Osteocyte (in vitro differentiated cells): ENCODE measurements around the gene UBE2D3. TPM values are rescaled to one million over a fixed set of nuclear protein-coding genes. Genes with fewer than 3 reads are reported as not detected.

Source experiments
- DNase-seq: peaks from one replicate; pipeline ENCODE4 v3.0.0; 2021; ENCODE audit warnings: mixed read lengths; ENCODE audit not compliant: unreplicated experiment; ENCODE audit errors: extremely low spot score
- H3K27ac Mint-ChIP-seq: one replicate; pipeline ENCODE4 v1.8.0; 2021; ENCODE audit warnings: mild to moderate bottlenecking, mixed read lengths; ENCODE audit not compliant: unreplicated experiment
- H3K27me3 Mint-ChIP-seq: one replicate; pipeline ENCODE4 v1.8.0; 2021; ENCODE audit warnings: mixed read lengths; ENCODE audit not compliant: unreplicated experiment
- H3K36me3 Mint-ChIP-seq: one replicate; pipeline ENCODE4 v1.8.0; 2021; ENCODE audit warnings: mixed read lengths; ENCODE audit not compliant: unreplicated experiment
- H3K4me1 Mint-ChIP-seq: one replicate; pipeline ENCODE4 v1.8.0; 2021; ENCODE audit warnings: mixed read lengths; ENCODE audit not compliant: unreplicated experiment
- H3K4me3 Mint-ChIP-seq: one replicate; pipeline ENCODE4 v1.8.0; 2021; ENCODE audit warnings: mild to moderate bottlenecking, moderate library complexity, mixed read lengths; ENCODE audit not compliant: unreplicated experiment
- H3K9me3 Mint-ChIP-seq: one replicate; pipeline ENCODE4 v1.8.0; 2021; ENCODE audit warnings: mixed read lengths; ENCODE audit not compliant: unreplicated experiment
- CTCF ChIP-seq: fragments of 200-600 bp; sonication (generic); IDR thresholded peaks from 2 replicates; pipeline ENCODE4 v1.5.0; 2021; ENCODE audit warnings: antibody characterized with exemption, mild to moderate bottlenecking, moderate library complexity
- total RNA-seq: library from RNA; stranded (reverse); gene quantifications from 2 replicates; pipeline ENCODE4 v1.2.1, GENCODE V29; 2021

The UBE2D3 gene
- total RNA-seq, 1 donor from 2014 or later: 247 TPM

DNA sequence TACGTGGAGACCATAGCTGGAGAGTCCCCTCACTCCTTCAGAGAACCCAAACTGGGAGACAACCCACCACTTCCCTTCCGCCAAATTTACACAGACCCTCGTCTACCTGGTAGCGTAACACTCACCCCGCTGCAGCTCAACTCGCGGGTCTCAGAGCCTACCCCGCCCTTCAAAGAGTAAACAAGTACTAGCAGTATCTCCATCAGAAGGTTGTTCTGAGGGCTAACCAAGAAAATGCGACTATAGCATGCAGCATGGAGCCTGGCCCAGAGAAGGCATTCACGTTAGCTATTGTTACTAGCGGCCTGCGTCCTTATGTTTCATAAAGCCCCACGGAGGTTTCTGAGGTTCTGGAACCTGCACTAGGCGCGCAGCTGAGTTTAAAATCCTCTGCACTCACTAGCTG is 66.1 kb downstream of the UBE2D3 start:
- peak overlapping the region; percentile 62 for H3K27ac Mint-ChIP-seq
- H3K4me1 Mint-ChIP-seq: peaks cover 19% of the 10 kb centered on the region
- no peaks in the 10 kb centered on the region for H3K9me3 Mint-ChIP-seq
- peak overlapping the region; percentile 88 for H3K4me3 Mint-ChIP-seq
- DNase-seq: no peak
- no peak for TF ChIP-seq CTCF
- H3K36me3 Mint-ChIP-seq: no peaks in the 10 kb centered on the region
- no peaks in the 10 kb centered on the region for H3K27me3 Mint-ChIP-seq

GRCh38 chr4:102760645-102761295 is 66.6 kb downstream of the UBE2D3 start, which contains the start of gene MANBA:
MANBA (minus strand) TSS chr4:102760968; CDS start chr4:102760894, 74 bp downstream.
- no peaks in the 10 kb centered on the region for H3K9me3 Mint-ChIP-seq
- H3K27me3 Mint-ChIP-seq: no peaks in the 10 kb centered on the region
- peak; percentile 7 for TF ChIP-seq CTCF
- H3K4me1 Mint-ChIP-seq: peaks cover 19% of the 10 kb centered on the region
- peak; percentile 88 for DNase-seq
- H3K4me3 Mint-ChIP-seq: peak within 1 kb of the TSS; percentile 88
- H3K36me3 Mint-ChIP-seq: no peaks in the 10 kb centered on the region
- H3K27ac Mint-ChIP-seq: peak within 1 kb of the TSS; percentile 62

- Mint-ChIP-seq H3K27ac (peak overlapping the region; percentile 62), H3K27me3 (no peaks in the 10 kb centered on the region), H3K9me3 (peaks cover under 1% of the 10 kb centered on the region), H3K4me1 (peaks cover 19% of the 10 kb centered on the region), H3K36me3 (peaks cover under 1% of the 10 kb centered on the region), H3K4me3 (peak overlapping the region; percentile 88)
- DNase-seq: no peak
- no peak for TF ChIP-seq CTCF
Observed at GRCh38 chr4:102759831-102760644, 67.3 kb downstream of the UBE2D3 start.

DNA sequence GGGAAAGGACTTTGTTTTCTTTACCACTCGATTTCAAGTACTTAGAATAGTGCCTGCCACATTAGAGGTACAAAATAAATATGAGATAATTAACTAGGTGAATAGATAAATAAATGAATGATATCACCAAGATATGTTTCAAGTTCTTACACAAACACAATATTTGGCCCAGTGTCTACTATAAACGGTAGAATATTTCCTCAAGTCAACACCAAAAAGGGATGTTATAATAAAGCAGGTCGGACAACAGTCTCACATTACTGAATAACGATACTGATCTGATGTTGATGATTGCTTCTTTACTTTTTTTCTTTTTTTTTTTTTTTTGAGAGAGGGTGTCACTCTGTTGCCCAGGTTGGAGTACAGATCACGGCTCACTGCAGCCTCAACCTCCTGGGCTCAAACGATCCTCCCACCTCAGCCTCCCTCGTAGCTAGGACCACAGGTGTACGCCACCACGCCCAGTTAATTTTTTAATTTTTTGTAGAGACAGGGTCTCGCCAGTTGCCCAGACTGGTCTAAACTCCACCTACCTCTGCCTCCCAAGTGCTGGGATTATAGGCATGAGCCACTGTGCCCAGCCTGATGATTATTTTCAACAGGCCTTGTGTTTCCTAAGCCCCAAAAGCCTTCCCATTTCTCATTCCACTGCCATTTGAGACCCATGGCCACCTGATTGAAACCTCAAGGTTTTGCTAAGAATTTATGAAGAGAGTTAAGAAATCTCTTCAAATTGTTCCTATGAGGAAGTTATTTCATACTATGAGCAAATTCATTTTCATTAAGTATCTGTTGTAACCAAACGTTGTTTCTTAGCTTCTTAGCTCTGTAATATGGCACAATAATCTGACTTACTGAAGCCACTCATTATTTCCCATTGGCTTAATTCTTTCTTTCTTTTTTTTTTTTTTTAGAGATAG is 68.8 kb downstream of the UBE2D3 start:
- H3K4me3 Mint-ChIP-seq: no peak overlapping the region
- H3K27me3 Mint-ChIP-seq: no peaks in the 10 kb centered on the region
- H3K36me3 Mint-ChIP-seq: peaks cover 3% of the 10 kb centered on the region
- DNase-seq: no peak
- no peak overlapping the region for H3K27ac Mint-ChIP-seq
- peaks cover 4% of the 10 kb centered on the region for H3K9me3 Mint-ChIP-seq
- peaks cover 18% of the 10 kb centered on the region for H3K4me1 Mint-ChIP-seq
- TF ChIP-seq CTCF: no peak
